Mammary epithelial cell (primary cell): ENCODE data around the gene UNC13A.

Experiments used
- EZH2 ChIP-seq: IDR thresholded peaks from 2 replicates; pipeline ENCODE4 v1.6.1; 2012; ENCODE audit warnings: low read length, inconsistent platforms, borderline replicate concordance
- TF ChIP-seq, protein P1 (sequence below), 2 donors: IDR thresholded peaks in 1 of 2; conservative IDR thresholded peaks in 1 of 2; 2 replicates each; pipeline ENCODE4 v1.5.1; 2011 to 2012; ENCODE audit warnings: inconsistent platforms in 2 of 2, low read length in 2 of 2, mild to moderate bottlenecking in 2 of 2, control low read depth in 1 of 2, low read depth in 1 of 2; ENCODE audit not compliant: insufficient read depth in 1 of 2; ENCODE audit errors: extremely low read depth in 1 of 2

DNA sequence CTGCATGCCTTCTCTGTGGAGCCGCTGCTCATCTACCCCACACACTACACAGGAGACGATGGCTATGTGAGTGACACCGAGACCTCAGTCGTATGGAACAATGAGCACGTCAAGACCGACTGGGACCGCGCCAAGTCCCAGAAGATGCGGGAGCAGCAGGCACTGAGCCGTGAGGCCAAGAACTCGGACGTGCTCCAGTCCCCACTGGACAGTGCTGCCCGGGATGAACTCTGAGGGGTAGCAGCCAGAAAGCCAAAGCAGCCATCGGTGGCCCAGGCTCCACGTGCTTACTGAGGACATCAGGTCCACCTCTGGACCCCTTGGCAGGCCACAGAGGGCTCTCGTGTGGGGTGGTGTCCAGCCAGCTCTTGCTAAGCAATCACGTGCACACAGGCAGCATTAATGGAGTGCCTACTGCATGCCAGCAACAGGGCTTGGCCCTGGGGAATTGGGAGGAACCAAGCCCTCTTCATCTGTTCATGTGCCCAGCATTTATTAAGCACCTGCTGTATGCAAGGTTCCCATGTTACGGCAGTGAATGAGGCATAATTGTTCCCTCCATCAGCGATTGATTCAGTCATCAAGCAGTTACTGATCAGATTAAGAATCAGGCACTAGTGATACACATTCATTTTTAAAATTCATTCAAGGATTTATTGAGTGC lies 106.8 kb downstream of the UNC13A start:
- TF ChIP-seq, protein P1, sequence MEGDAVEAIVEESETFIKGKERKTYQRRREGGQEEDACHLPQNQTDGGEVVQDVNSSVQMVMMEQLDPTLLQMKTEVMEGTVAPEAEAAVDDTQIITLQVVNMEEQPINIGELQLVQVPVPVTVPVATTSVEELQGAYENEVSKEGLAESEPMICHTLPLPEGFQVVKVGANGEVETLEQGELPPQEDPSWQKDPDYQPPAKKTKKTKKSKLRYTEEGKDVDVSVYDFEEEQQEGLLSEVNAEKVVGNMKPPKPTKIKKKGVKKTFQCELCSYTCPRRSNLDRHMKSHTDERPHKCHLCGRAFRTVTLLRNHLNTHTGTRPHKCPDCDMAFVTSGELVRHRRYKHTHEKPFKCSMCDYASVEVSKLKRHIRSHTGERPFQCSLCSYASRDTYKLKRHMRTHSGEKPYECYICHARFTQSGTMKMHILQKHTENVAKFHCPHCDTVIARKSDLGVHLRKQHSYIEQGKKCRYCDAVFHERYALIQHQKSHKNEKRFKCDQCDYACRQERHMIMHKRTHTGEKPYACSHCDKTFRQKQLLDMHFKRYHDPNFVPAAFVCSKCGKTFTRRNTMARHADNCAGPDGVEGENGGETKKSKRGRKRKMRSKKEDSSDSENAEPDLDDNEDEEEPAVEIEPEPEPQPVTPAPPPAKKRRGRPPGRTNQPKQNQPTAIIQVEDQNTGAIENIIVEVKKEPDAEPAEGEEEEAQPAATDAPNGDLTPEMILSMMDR (conservative IDR thresholded peaks at IDR 0.05 in 1 of 2, IDR thresholded peaks at IDR 0.05 in 1 of 2; ENCODE audit: extremely low read depth in 1 of 2, insufficient read depth in 1 of 2, low read depth in 1 of 2, low read length in 2 of 2): no peak
- no peak for TF ChIP-seq EZH2
